Measurements from ENCODE around the gene ADIG.

The ADIG gene

GRCh38 chr20:38554986-38555385 is 26.0 kb upstream of the ADIG start:
- Histone ChIP-seq H3K36me3 (ENCODE audit: insufficient read depth, low read depth, low read length) (peaks cover 85% of the 10 kb centered on the region), H3K27me3 (ENCODE audit: insufficient read depth, low read length) (no peaks in the 10 kb centered on the region), H3K27ac (ENCODE audit: low read length) (no peak overlapping the region), H3K9ac (ENCODE audit: low read depth, low read length) (no peak overlapping the region), H3K4me1 (ENCODE audit: insufficient read depth, low read length) (peaks cover 10% of the 10 kb centered on the region; the same call in 1 of the 2 replicates), H3K9me3 (ENCODE audit: insufficient read depth, low read depth, low read length) (no peaks in the 10 kb centered on the region), H3K4me3 (ENCODE audit: low read length) (no peak overlapping the region)

GRCh38 chr20:38555395-38555794 is 25.6 kb upstream of the ADIG start:
- H3K27me3 ChIP-seq (ENCODE audit: insufficient read depth, low read length) = no peaks in the 10 kb centered on the region
- H3K4me1 ChIP-seq (ENCODE audit: insufficient read depth, low read length) = peaks cover 10% of the 10 kb centered on the region; the same call in 1 of the 2 replicates
- H3K36me3 ChIP-seq (ENCODE audit: insufficient read depth, low read depth, low read length) = peaks cover 87% of the 10 kb centered on the region
- no peak overlapping the region for H3K9ac ChIP-seq (ENCODE audit: low read depth, low read length)
- H3K27ac ChIP-seq (ENCODE audit: low read length) = no peak overlapping the region
- H3K9me3 ChIP-seq (ENCODE audit: insufficient read depth, low read depth, low read length) = no peaks in the 10 kb centered on the region
- no peak overlapping the region for H3K4me3 ChIP-seq (ENCODE audit: low read length)

GRCh38 chr20:38557174-38557573 is 23.8 kb upstream of the ADIG start:
- Histone ChIP-seq H3K4me3 (ENCODE audit: low read length) (no peak overlapping the region), H3K9ac (ENCODE audit: low read depth, low read length) (no peak overlapping the region), H3K27me3 (ENCODE audit: insufficient read depth, low read length) (no peaks in the 10 kb centered on the region), H3K27ac (ENCODE audit: low read length) (no peak overlapping the region), H3K36me3 (ENCODE audit: insufficient read depth, low read depth, low read length) (peaks cover 72% of the 10 kb centered on the region), H3K4me1 (ENCODE audit: insufficient read depth, low read length) (peaks cover 10% of the 10 kb centered on the region; the same call in 1 of the 2 replicates), H3K9me3 (ENCODE audit: insufficient read depth, low read depth, low read length) (no peaks in the 10 kb centered on the region)

GRCh38 chr20:38558596-38559360 is 22.2 kb upstream of the ADIG start:
- H3K9me3 ChIP-seq (ENCODE audit: insufficient read depth, low read depth, low read length) = no peaks in the 10 kb centered on the region
- H3K4me3 ChIP-seq (ENCODE audit: low read length) = no peak overlapping the region
- H3K9ac ChIP-seq (ENCODE audit: low read depth, low read length) = no peak overlapping the region
- H3K4me1 ChIP-seq (ENCODE audit: insufficient read depth, low read length) = peaks cover 10% of the 10 kb centered on the region; the same call in 1 of the 2 replicates
- no peak overlapping the region for H3K27ac ChIP-seq (ENCODE audit: low read length)
- H3K36me3 ChIP-seq (ENCODE audit: insufficient read depth, low read depth, low read length) = peaks cover 65% of the 10 kb centered on the region
- no peaks in the 10 kb centered on the region for H3K27me3 ChIP-seq (ENCODE audit: insufficient read depth, low read length)

GRCh38 chr20:38559764-38560163 is 21.2 kb upstream of the ADIG start:
- H3K36me3 ChIP-seq (ENCODE audit: insufficient read depth, low read depth, low read length) = peaks cover 61% of the 10 kb centered on the region
- peaks cover 10% of the 10 kb centered on the region; the same call in 1 of the 2 replicates for H3K4me1 ChIP-seq (ENCODE audit: insufficient read depth, low read length)
- no peak overlapping the region for H3K27ac ChIP-seq (ENCODE audit: low read length)

GRCh38 chr20:38563802-38564431 is 17.1 kb upstream of the ADIG start:
- Histone ChIP-seq H3K36me3 (ENCODE audit: insufficient read depth, low read depth, low read length) (peaks cover 66% of the 10 kb centered on the region), H3K4me1 (ENCODE audit: insufficient read depth, low read length) (peaks cover 3% of the 10 kb centered on the region; the same call in 1 of the 2 replicates), H3K4me3 (ENCODE audit: low read length) (no peak overlapping the region), H3K27me3 (ENCODE audit: insufficient read depth, low read length) (no peaks in the 10 kb centered on the region), H3K9me3 (ENCODE audit: insufficient read depth, low read depth, low read length) (no peaks in the 10 kb centered on the region), H3K9ac (ENCODE audit: low read depth, low read length) (no peak overlapping the region), H3K27ac (ENCODE audit: low read length) (no peak overlapping the region)

More at GRCh38 chr20:38559764-38560163, 21.2 kb upstream of the ADIG start:
- Histone ChIP-seq H3K27me3 (ENCODE audit: insufficient read depth, low read length) (no peaks in the 10 kb centered on the region), H3K9ac (ENCODE audit: low read depth, low read length) (no peak overlapping the region), H3K9me3 (ENCODE audit: insufficient read depth, low read depth, low read length) (no peaks in the 10 kb centered on the region), H3K4me3 (ENCODE audit: low read length) (no peak overlapping the region)

GRCh38 chr20:38564680-38565079 is 16.3 kb upstream of the ADIG start:
- Histone ChIP-seq H3K9ac (ENCODE audit: low read depth, low read length) (no peak overlapping the region), H3K4me1 (ENCODE audit: insufficient read depth, low read length) (no peaks in the 10 kb centered on the region), H3K27ac (ENCODE audit: low read length) (no peak overlapping the region), H3K4me3 (ENCODE audit: low read length) (no peak overlapping the region), H3K27me3 (ENCODE audit: insufficient read depth, low read length) (no peaks in the 10 kb centered on the region), H3K36me3 (ENCODE audit: insufficient read depth, low read depth, low read length) (peaks cover 67% of the 10 kb centered on the region), H3K9me3 (ENCODE audit: insufficient read depth, low read depth, low read length) (no peaks in the 10 kb centered on the region)

GRCh38 chr20:38566036-38566598 is 14.9 kb upstream of the ADIG start:
- H3K27ac ChIP-seq (ENCODE audit: low read length) = no peak overlapping the region
- no peaks in the 10 kb centered on the region for H3K27me3 ChIP-seq (ENCODE audit: insufficient read depth, low read length)
- H3K4me3 ChIP-seq (ENCODE audit: low read length) = no peak overlapping the region
- peaks cover 72% of the 10 kb centered on the region for H3K36me3 ChIP-seq (ENCODE audit: insufficient read depth, low read depth, low read length)
- H3K9ac ChIP-seq (ENCODE audit: low read depth, low read length) = no peak overlapping the region
- H3K9me3 ChIP-seq (ENCODE audit: insufficient read depth, low read depth, low read length) = no peaks in the 10 kb centered on the region
- no peaks in the 10 kb centered on the region for H3K4me1 ChIP-seq (ENCODE audit: insufficient read depth, low read length)

- Histone ChIP-seq H3K9me3 (ENCODE audit: insufficient read depth, low read depth, low read length) (no peaks in the 10 kb centered on the region), H3K4me3 (ENCODE audit: low read length) (no peak overlapping the region), H3K4me1 (ENCODE audit: insufficient read depth, low read length) (no peaks in the 10 kb centered on the region), H3K9ac (ENCODE audit: low read depth, low read length) (no peak overlapping the region; the same call in 1 of the 2 replicates), H3K36me3 (ENCODE audit: insufficient read depth, low read depth, low read length) (peaks cover 77% of the 10 kb centered on the region), H3K27ac (ENCODE audit: low read length) (no peak overlapping the region), H3K27me3 (ENCODE audit: insufficient read depth, low read length) (no peaks in the 10 kb centered on the region)
Observed at GRCh38 chr20:38569747-38570525, 11.1 kb upstream of the ADIG start.

GRCh38 chr20:38573413-38573812 is 7.6 kb upstream of the ADIG start:
- Histone ChIP-seq H3K9ac (ENCODE audit: low read depth, low read length) (no peak overlapping the region), H3K4me1 (ENCODE audit: insufficient read depth, low read length) (no peaks in the 10 kb centered on the region), H3K36me3 (ENCODE audit: insufficient read depth, low read depth, low read length) (peaks cover 75% of the 10 kb centered on the region), H3K9me3 (ENCODE audit: insufficient read depth, low read depth, low read length) (no peaks in the 10 kb centered on the region), H3K27me3 (ENCODE audit: insufficient read depth, low read length) (no peaks in the 10 kb centered on the region), H3K27ac (ENCODE audit: low read length) (no peak overlapping the region), H3K4me3 (ENCODE audit: low read length) (no peak overlapping the region)

- Histone ChIP-seq H3K27me3 (ENCODE audit: insufficient read depth, low read length) (no peaks in the 10 kb centered on the region), H3K27ac (ENCODE audit: low read length) (no peak overlapping the region), H3K9ac (ENCODE audit: low read depth, low read length) (no peak overlapping the region), H3K4me3 (ENCODE audit: low read length) (no peak overlapping the region), H3K36me3 (ENCODE audit: insufficient read depth, low read depth, low read length) (peaks cover 34% of the 10 kb centered on the region), H3K4me1 (ENCODE audit: insufficient read depth, low read length) (no peaks in the 10 kb centered on the region), H3K9me3 (ENCODE audit: insufficient read depth, low read depth, low read length) (no peaks in the 10 kb centered on the region)
Observed at GRCh38 chr20:38579219-38579910, 1.6 kb upstream of the ADIG start.
